ENCODE results near the gene CD47.

Gene CD47

DNA sequence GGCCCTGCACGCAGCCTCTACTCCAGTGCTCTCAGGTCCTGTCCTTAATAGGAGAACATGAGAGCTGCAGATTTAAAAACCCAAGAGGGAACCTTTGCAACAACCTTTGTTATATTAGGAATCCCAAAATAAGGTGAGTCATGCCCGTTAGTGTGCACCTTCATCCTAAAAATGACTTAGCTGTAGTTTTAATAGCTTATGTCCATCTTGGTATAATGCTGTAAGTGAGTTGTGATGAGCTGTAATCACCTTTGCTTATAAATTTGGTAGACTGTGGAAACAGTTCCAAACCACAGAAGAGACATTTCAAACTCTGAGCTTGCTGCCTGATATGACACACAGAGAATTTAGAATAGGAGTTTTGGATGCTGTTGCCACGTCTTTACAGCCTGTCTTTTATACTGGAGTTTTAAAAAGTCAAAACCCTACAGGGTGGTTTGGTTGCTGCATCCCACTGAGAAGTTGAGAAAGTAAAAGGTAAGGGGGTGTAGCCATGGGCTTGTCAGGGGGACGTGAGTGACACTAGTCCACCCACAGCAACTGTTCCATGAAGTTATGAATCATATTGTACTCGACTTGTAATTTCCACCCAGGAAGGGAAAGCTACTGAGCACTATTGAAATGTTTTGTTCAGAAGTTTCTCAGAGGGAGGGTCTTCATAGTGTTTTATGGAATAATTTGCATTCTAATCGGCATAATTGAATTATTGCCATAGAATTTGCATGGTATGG, 27.4 kb upstream of the CD47 start:
- DNase-seq, result no peak
- in situ Hi-C loops (cut with MboI; ENCODE audit: low pct_unique_long_range_greater_than_20kb, low sequenced_read_pairs), result no loop called here

DNA sequence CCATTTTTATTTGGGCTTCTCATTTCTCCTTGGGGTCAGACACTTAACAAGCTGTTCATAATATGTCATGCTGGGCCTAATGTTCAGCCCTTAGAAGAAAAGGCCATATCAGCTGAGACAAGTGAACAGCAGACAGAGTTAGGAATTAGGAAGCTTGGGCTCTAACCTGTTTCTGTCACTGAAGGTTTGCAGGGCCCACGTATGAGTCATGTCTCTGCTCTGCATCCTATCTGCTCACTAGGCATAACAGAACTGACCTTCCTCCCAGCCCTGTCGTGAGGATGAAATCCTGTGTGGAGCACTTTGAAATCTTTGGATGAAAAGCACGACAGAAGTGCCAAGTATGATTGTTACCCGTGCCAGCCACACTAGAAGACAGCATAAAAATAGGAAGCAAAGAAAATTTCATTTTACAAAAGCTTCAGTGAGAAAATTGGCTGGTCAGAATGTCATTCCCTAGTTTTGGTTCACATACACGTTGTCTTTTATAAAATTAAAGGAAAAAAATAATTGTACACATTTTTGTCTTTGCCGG, 26.5 kb upstream of the CD47 start:
- in situ Hi-C loops (cut with MboI; ENCODE audit: low pct_unique_long_range_greater_than_20kb, low sequenced_read_pairs), result no loop called here
- DNase-seq, result no peak

DNA sequence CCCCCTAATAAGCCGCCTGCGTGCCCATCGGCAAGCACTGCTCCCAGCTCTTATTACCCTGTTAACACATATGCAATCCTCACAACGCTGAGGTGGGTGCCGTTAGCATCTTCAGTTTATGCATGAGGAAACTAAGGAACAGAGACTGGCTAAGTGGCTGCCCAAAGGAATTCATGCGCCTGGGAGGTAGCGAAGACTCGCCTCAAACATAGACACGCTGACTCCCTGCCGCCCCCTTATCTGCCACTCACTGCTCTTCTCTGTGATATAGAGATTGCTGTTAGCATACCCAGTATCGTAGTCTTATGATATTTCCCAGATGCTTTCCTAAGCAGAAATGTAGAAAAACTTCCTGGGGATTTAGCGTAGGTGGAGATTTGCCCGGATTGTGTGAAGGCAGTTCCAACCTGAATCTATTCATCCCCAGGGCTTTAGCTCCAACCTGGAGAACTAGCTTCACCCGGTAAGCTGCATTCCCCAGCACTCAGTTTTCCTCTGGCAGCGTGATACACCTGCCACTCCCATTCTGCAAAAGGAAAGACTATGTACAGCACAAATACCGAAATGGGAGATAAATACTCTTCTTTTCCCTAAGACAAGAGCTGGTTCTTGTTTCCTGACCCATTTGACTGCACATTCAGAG, 23.7 kb upstream of the CD47 start:
- DNase-seq, result no peak
- in situ Hi-C loops (cut with MboI; ENCODE audit: low pct_unique_long_range_greater_than_20kb, low sequenced_read_pairs), result no loop called here

- no peak for DNase-seq
- in situ Hi-C loops (cut with MboI; ENCODE audit: low pct_unique_long_range_greater_than_20kb, low sequenced_read_pairs), result no loop called here
Measured at GRCh38 chr3:108113975-108114374, 23.1 kb upstream of the CD47 start.

DNA sequence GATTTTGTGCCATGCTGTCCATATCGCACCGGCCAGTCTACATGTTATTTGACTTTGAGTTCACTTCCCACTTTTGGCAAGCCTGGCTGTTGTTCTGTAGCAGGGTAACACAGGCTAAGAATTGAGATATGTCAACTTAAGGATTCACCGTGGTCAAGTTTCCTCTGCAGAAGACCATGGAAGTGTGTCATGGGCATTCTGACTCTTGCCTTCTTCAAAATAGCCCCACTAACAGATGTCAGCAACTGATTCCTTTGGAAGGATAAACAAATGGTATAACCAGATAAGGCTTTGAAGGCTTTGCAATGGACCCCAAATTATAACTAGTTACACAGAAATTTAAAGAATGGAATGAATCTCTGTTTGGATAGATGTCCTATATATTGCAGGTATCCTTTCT, 20.1 kb upstream of the CD47 start:
- in situ Hi-C loops (cut with MboI; ENCODE audit: low pct_unique_long_range_greater_than_20kb, low sequenced_read_pairs), result no loop called here

GRCh38 chr3:108108416-108108815, 17.6 kb upstream of the CD47 start:
- no peak for DNase-seq
- in situ Hi-C loops (cut with MboI; ENCODE audit: low pct_unique_long_range_greater_than_20kb, low sequenced_read_pairs), result no loop called here

More for the DNA sequence above, 20.1 kb upstream of the CD47 start:
- no peak for DNase-seq

DNA sequence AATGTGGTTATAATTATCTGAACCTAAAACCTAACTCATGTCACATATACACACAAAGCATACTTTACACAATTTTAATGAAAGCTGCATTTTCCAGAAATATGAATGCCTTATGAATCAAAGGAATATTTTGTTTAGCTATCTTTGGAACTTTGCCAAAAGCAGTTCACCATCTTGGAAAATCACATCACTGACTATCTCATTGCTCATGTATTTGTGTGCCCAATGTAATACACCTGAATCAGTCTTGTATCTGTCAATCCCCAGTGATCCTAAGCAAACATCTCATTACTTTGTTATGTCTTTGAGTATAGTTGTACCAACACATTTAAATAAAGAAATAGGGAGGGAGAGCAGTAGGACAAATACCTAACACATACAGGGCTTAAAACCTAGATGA, 15.6 kb upstream of the CD47 start:
- DNase-seq, result no peak
- in situ Hi-C loops (cut with MboI; ENCODE audit: low pct_unique_long_range_greater_than_20kb, low sequenced_read_pairs), result no loop called here

- in situ Hi-C loops (cut with MboI; ENCODE audit: low pct_unique_long_range_greater_than_20kb, low sequenced_read_pairs), result no loop called here
- no peak for DNase-seq
Measured at GRCh38 chr3:108106031-108106430, 15.2 kb upstream of the CD47 start.

GRCh38 chr3:108103886-108104797, 13.3 kb upstream of the CD47 start:
- in situ Hi-C loops (cut with MboI; ENCODE audit: low pct_unique_long_range_greater_than_20kb, low sequenced_read_pairs), result no loop called here
- no peak for DNase-seq

GRCh38 chr3:108103040-108103751, 12.4 kb upstream of the CD47 start:
- in situ Hi-C loops (cut with MboI; ENCODE audit: low pct_unique_long_range_greater_than_20kb, low sequenced_read_pairs), result no loop called here
- no peak for DNase-seq

DNA sequence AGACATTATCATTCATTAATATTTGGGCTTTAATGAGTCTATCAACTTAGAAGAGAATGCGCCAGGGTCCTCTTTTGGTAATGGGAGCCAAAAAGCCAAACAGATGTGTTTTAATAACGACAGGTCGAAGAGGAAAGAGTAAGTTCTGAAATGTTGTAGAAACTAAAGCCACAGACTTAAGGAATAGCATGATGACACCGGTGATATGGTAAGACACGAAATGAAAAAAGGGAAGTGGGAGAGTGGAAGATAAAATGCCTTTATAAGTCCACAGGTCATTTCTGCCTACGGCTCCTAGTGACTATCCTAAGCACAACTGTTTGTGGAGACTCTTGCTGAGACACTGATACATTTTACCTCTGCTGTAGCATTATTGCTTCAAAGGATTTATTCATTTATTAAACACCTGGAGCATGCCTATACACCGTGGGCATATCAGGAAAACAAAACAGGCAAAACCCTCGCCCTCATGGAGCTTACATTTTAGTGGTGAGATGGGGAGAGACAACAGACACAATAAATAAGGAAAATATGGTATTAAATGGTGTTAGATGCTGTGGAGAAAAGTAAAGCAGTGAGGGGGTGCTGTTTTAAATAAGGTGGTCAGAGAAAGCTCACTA, 11.7 kb upstream of the CD47 start:
- peak; percentile 87 for DNase-seq
- in situ Hi-C loops (cut with MboI; ENCODE audit: low pct_unique_long_range_greater_than_20kb, low sequenced_read_pairs), result no loop called here

GRCh38 chr3:108100906-108101660, 10.3 kb upstream of the CD47 start:
- DNase-seq, result no peak

GRCh38 chr3:108099679-108100428, 9.0 kb upstream of the CD47 start:
- DNase-seq, result peak; percentile 97
- in situ Hi-C loops (cut with MboI; ENCODE audit: low pct_unique_long_range_greater_than_20kb, low sequenced_read_pairs), result no loop called here

More at GRCh38 chr3:108100906-108101660, 10.3 kb upstream of the CD47 start:
- in situ Hi-C loops (cut with MboI; ENCODE audit: low pct_unique_long_range_greater_than_20kb, low sequenced_read_pairs), result no loop called here

GRCh38 chr3:108099244-108099643, 8.4 kb upstream of the CD47 start:
- in situ Hi-C loops (cut with MboI; ENCODE audit: low pct_unique_long_range_greater_than_20kb, low sequenced_read_pairs), result no loop called here
- peak; percentile 85 for DNase-seq

DNA sequence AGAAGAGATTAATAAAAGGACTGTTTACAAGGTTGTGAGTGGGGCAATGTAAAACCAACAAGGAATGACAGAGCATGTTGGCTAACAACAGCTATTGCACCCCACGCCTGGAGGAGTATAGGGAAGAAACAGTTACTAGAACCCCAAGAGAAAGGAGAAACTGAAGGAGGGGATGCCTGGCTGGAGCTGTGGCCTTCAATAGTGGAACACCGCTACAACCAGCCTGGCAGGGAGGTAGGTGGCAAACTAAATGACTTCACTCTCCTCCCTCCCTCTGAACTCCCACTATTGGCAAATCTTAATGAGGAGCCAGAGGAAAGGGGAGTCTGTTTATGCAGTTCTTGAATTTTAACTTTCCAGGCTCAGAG, 7.2 kb upstream of the CD47 start:
- in situ Hi-C loops (cut with MboI; ENCODE audit: low pct_unique_long_range_greater_than_20kb, low sequenced_read_pairs), result no loop called here

DNA sequence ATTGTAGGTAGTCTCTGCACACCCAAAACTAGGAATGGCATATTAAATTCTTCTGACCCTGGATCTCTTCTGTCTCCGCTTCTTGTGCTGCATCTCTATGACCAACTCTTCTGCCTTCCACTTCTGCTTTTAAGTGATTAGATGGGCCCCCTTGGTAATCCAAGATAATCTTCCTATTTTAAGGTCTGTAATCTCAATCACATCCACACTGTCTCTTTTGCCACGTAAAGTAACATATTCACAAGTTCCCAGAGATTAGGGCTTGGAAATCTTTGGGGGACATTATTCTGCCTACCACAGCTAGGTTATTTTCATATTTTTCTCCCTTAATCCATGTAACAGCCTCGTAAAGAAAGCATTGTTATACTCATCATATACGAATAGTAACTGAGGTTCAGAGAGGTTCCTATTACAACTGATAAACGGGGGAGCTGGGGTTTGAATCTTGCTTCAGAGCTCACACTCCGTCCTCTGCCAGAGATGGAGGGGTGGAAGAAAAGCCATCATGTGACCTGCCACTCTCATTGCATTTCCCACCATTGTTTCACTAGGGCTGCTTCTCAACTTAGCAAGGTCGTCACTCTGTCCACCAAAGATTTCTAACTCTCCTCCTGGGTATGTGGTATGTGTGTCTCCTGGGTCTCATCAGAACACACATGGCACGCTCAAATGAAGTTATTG, 6.6 kb upstream of the CD47 start:
- DNase-seq, result no peak
- in situ Hi-C loops (cut with MboI; ENCODE audit: low pct_unique_long_range_greater_than_20kb, low sequenced_read_pairs), result no loop called here

More for the DNA sequence above, 7.2 kb upstream of the CD47 start:
- no peak for DNase-seq
